Body of pancreas (tissue), 4 donors: ENCODE data around the gene TAS2R50. TPM values are rescaled to one million over a fixed set of nuclear protein-coding genes. Genes with fewer than 3 reads are reported as not detected.

Experiments used
- ATAC-seq: fragments of 150-250 bp; one replicate; pipeline ENCODE4 v1.9.1; 2016
- DNase-seq, 4 donors: peaks; one replicate each; pipeline ENCODE4 v3.0.0-alpha.2; 2019
- H3K27ac ChIP-seq, 4 donors: fragments of 200-600 bp; sonication (generic); 1 replicate in 3 of 4; 2 replicates in 1 of 4; pipeline versions ENCODE4 v1.5.1 to v1.6.1; 2016 to 2019; ENCODE audit warnings: mild to moderate bottlenecking in 1 of 4, mixed read lengths in 1 of 4, moderate library complexity in 1 of 4
- H3K27me3 ChIP-seq, 2 donors: fragments of 200-600 bp; sonication (generic); one replicate each; pipeline ENCODE4 v1.6.0; 2016; ENCODE audit warnings: mild to moderate bottlenecking in 1 of 2
- H3K36me3 ChIP-seq, 2 donors: fragments of 200-600 bp; sonication (generic); replicated peaks in 1 of 2; 2 replicates each; pipeline ENCODE4 v1.5.1; 2016; ENCODE audit warnings: low read depth in 2 of 2; ENCODE audit not compliant: insufficient read depth in 1 of 2
- H3K4me1 ChIP-seq: fragments of 200-600 bp; sonication (generic); one replicate; pipeline ENCODE4 v1.6.0; 2016
- H3K4me3 ChIP-seq, 2 donors: fragments of 200-600 bp; sonication (generic); 1 replicate in 1 of 2; 2 replicates in 1 of 2; pipeline ENCODE4 v1.5.1; 2016 to 2019
- H3K9me3 ChIP-seq, 3 donors: fragments of 200-600 bp; sonication (generic); 1 replicate in 2 of 3; 2 replicates in 1 of 3; pipeline ENCODE4 v1.5.1; 2016
- CTCF ChIP-seq, 7 experiments: fragments of 450-650 bp in 4 of 7; fragments of 200-600 bp in 3 of 7; sonication (generic) in 3 of 7; IDR thresholded peaks; one replicate each; pipeline ENCODE4 v1.5.1; 2016 to 2019; ENCODE audit warnings: antibody characterized with exemption in 7 of 7
- POLR2A ChIP-seq, 3 donors: fragments of 450-650 bp; IDR thresholded peaks; one replicate each; pipeline ENCODE4 v1.6.1; 2016; ENCODE audit warnings: antibody characterized with exemption in 3 of 3, mild to moderate bottlenecking in 2 of 3
- WGBS, 2 donors: methylation state at CpG; one replicate each; pipeline ENCODE4 v1.1.5; 2017; 5-methylcytosine and 5-hydroxymethylcytosine counted together
- intact Hi-C: fragments of 100-400 bp; cut with DNase I; formaldehyde crosslinking; loops from one replicate; pipeline ENCODE4 v1.15.1; 2023
- total RNA-seq, 2 donors: library from RNA; depleted of rRNA; stranded (reverse); fragments of >200 nt; gene quantifications; one replicate each; pipeline ENCODE4 v1.1.0, GENCODE V29; 2016

Gene TAS2R50
- total RNA-seq, 2 donors from 2014 or later: 3.1 to 3.3 TPM

GRCh38 chr12:10968765-10969456, 17.8 kb downstream of the TAS2R50 start:
- DNase-seq (peak; percentile 19 to 34 (median 32)), ATAC-seq (peak; percentile 45)
- H3K27me3 ChIP-seq: no peaks in the 10 kb centered on the region
- intact Hi-C loops: no loop called here
- WGBS, 2 donors: 72 to 79% methylated on average over 15 of the region's 15 CpGs
- TF ChIP-seq CTCF (IDR thresholded peaks at IDR 0.05) (no peak), POLR2A (IDR thresholded peaks at IDR 0.05) (no peak)
- no peak overlapping the region for H3K4me3 ChIP-seq
- no peaks in the 10 kb centered on the region for H3K36me3 ChIP-seq
- H3K27ac ChIP-seq: no peak overlapping the region
- H3K9me3 ChIP-seq: no peaks in the 10 kb centered on the region
- no peaks in the 10 kb centered on the region for H3K4me1 ChIP-seq

DNA sequence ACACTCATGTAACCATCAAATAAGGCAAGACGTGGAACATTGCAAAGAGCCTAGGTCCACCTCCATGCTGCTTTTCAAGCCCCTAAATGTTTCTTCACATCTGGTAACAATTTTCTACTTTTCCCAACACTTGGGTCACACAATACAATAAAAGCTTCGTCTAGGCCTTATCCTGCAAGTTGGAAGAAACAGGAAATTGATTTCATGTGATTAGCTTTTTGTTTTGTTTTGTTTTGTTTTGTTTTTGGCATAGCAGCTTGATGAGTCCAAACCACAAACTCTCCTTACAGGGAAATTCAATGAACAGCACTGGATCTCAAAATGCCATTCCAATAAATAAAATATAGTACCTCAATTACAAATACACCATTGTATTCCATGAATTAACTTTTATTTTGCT, 19.3 kb downstream of the TAS2R50 start:
- Histone ChIP-seq H3K27me3 (no peaks in the 10 kb centered on the region), H3K36me3 (no peaks in the 10 kb centered on the region), H3K4me1 (no peaks in the 10 kb centered on the region), H3K4me3 (no peak overlapping the region), H3K9me3 (no peaks in the 10 kb centered on the region), H3K27ac (no peak overlapping the region)
- WGBS, 2 donors: 77 to 78% methylated on average over 2 of the region's 2 CpGs
- intact Hi-C loops: no loop called here
- ATAC-seq: no peak
- DNase-seq: no peak
- no peak for TF ChIP-seq POLR2A (IDR thresholded peaks at IDR 0.05)
- TF ChIP-seq CTCF (IDR thresholded peaks at IDR 0.05): no peak

DNA sequence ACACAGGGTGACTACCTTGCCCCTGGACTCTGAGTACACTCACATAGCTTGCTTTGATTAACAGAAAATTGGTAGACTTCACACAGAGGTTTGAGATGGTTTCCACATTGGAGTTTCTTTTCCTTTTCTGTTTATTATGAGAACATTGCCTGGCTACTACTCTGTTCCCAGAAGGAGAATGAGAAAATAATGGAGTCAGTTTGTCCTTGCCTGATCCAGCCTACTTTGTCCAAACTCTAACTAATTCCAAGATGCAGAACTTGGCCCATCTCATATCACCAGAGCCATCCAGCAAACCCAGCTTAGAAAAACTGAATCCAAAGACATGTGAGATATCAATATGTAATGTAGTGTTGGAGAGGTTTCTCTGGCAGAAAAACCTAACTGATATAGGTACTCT, 20.4 kb downstream of the TAS2R50 start:
- DNase-seq: no peak
- Histone ChIP-seq H3K36me3 (no peaks in the 10 kb centered on the region), H3K4me3 (no peak overlapping the region), H3K9me3 (no peaks in the 10 kb centered on the region), H3K27ac (no peak overlapping the region), H3K4me1 (no peaks in the 10 kb centered on the region), H3K27me3 (no peaks in the 10 kb centered on the region)
- no peak for ATAC-seq
- intact Hi-C loops: no loop called here
- TF ChIP-seq CTCF (IDR thresholded peaks at IDR 0.05): no peak
- TF ChIP-seq POLR2A (IDR thresholded peaks at IDR 0.05): no peak

- 96 to 100% methylated on average over 1 of the region's 1 CpG for WGBS, 2 donors
- TF ChIP-seq CTCF (IDR thresholded peaks at IDR 0.05) (no peak), POLR2A (IDR thresholded peaks at IDR 0.05) (no peak)
Observed at GRCh38 chr12:10965476-10965875, 21.2 kb downstream of the TAS2R50 start.

GRCh38 chr12:10960211-10960610, 26.5 kb downstream of the TAS2R50 start:
- ATAC-seq (no peak), DNase-seq (no peak)
- WGBS, 2 donors: 75 to 82% methylated on average over 4 of the region's 4 CpGs
- no peaks in the 10 kb centered on the region for H3K9me3 ChIP-seq
- TF ChIP-seq CTCF (IDR thresholded peaks at IDR 0.05) (no peak), POLR2A (IDR thresholded peaks at IDR 0.05) (no peak)
- H3K27ac ChIP-seq: no peak overlapping the region
- H3K36me3 ChIP-seq: no peaks in the 10 kb centered on the region
- H3K27me3 ChIP-seq: no peaks in the 10 kb centered on the region
- intact Hi-C loops: no loop called here
- no peaks in the 10 kb centered on the region for H3K4me1 ChIP-seq
- H3K4me3 ChIP-seq: no peak overlapping the region

More at GRCh38 chr12:10965476-10965875, 21.2 kb downstream of the TAS2R50 start:
- ATAC-seq (no peak), DNase-seq (no peak)
- intact Hi-C loops: no loop called here
- H3K4me3 ChIP-seq: no peak overlapping the region
- H3K27ac ChIP-seq: no peak overlapping the region
- H3K9me3 ChIP-seq: no peaks in the 10 kb centered on the region
- no peaks in the 10 kb centered on the region for H3K36me3 ChIP-seq
- H3K4me1 ChIP-seq: no peaks in the 10 kb centered on the region
- no peaks in the 10 kb centered on the region for H3K27me3 ChIP-seq
